GM15510 (cell line): ENCODE results near the gene SCGB1C1.
"Not testable (repeated sequence)": the region's sequence is repeated elsewhere in the genome, so short reads cannot be mapped to it uniquely, and the experiment has no call there.

ENCODE experiments used
- POLR2A ChIP-seq: IDR thresholded peaks from 3 replicates; pipeline ENCODE4 v1.6.1; 2011; ENCODE audit warnings: borderline replicate concordance; ENCODE audit not compliant: insufficient read length; ENCODE audit errors: extremely low read depth

SCGB1C1 gene

DNA sequence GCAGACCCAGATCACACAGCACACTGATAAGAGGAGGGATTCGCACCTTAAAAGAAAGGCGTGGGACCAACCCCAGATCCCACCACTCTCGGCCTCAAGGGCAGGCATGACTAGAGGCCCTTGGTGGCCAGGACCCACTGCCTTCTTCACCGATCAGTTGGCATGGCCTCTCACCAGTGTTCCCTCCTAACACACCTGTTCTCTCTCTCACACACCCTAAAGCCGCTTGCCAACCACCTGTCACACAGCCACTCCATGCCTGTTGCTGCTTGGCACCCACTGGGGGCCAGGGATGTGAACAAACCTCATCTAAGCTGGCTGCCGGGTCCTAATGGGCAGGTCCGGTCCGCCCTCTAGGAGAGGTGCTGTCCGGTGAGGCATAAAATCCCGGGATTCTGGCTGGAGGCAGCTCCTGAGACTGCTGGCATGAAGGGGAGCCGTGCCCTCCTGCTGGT is at the start of gene SCGB1C1:
SCGB1C1 (plus strand) TSS at position 405 of the 455 bp plus-strand sequence; CDS start at position 427, 22 bp downstream.
- not testable (repeated sequence) for TF ChIP-seq POLR2A

DNA sequence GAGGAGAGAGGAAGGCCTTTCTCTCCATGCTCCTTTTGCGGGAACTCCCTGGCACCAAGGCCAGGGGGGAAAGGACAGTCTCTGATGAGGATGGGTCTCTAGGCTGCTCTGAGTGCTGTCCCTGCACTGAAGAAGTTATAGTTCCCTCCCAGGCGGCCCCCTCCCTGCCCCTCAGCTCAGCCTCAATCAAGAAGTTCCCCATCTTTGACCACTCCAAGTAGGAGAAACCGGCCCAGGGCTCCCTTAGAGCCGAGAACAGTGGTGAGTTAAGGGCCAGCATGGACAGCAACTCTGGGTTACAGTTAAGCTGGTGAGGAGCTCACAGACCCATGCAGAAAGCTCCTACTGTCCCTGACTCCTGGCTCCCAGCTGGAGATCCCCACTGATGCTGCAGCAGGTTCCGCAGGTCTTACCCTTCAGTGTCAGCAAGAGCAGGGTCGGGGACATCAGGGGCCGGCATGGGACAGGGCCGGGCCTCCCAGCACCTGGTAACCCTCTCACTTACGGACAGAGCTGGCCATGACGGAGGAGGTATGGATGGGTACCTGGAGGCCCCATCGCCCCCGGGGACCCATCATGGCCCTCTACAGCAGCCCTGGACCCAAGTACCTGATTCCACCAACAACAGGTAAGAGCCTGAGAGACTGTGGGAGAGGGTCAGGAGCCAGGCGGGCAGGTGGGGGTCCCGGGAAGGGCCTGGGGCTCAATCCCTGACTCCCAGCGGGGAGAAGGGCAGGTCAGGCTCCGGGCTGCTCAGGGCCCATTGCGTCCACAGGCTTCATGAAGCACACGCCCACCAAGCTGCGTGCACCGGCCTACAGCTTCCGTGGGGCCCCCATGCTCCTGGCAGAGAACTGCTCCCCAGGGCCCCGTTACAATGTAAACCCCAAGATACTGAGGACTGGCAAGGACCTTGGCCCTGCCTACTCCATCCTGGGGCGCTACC is 4.2 kb downstream of the SCGB1C1 start:
- no peak for TF ChIP-seq POLR2A

DNA sequence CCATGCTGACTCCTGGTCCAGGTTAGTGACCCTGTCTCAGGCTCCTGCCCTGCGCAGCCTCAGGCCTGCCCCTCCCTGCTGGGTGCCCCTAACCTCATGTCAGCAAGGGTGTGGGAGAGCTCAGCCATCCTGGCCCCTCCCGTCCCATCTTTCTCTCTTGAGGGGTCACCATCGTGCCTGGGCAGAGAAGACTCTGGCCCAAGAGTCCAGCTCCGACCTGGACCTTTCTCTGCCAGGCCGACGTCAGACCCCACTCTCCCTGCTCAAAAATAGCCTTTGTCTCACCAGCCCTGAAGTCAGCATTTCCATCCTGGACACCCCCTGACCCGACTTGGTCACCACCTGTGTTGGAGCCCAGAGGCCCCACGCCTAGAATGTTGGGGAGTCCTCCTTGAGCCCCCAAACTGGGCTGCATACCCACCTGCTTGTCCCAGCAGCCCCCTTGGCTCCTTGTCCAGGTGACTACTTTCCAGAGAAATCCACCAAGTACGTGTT is 4.9 kb downstream of the SCGB1C1 start:
- no peak for TF ChIP-seq POLR2A

DNA sequence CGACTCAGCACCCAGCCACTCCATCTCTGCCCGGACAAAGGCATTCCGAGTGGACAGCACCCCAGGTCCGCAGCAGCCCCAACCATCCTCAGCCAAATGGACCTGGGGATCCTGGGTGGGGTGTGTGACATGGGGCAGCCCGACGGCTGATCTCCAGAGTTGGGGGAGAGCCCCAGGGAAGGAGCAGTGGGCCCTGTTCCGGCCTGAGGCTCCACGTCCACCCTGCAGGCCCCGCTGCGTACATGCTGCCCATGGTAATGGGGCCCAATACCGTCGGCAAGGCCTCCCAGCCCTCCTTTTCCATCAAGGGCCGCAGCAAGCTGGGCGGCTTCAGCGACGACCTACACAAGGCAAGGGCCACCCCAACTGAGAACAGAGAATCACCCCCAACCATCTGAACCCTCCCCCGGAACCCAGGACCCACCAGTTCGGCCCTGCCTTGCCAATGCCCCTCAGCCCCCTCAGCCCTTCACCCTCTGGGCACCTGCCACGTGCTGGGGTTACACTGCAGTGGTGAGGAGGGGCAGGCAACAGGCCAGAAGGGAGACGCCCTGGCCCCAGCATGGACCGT is 5.4 kb downstream of the SCGB1C1 start:
- no peak for TF ChIP-seq POLR2A

DNA sequence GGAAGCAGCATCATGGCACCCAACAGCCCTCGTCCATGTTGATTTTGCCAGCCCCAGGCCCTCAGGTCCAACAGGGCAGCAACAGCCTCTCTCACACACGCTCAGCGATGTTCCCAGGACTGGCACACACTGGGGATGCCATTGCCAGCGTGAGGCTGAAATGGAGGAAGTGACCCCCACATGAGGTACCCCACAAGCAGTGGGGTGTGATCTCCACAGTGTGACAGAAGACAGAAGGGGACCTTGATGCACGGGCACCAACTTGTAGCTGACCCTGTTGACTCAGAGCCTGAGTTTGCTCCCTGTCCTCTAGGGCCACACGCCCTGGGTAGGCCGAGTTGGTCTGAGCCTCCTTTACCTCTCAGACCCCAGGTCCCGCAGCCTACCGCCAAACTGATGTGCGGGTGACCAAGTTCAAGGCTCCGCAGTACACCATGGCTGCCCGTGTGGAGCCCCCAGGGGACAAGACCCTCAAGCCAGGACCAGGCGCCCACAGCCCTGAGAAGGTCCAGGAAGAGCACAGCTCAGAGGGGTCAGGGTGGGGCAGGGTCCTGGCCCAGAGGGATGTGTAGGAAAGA is 6.2 kb downstream of the SCGB1C1 start:
- TF ChIP-seq POLR2A, result no peak

DNA sequence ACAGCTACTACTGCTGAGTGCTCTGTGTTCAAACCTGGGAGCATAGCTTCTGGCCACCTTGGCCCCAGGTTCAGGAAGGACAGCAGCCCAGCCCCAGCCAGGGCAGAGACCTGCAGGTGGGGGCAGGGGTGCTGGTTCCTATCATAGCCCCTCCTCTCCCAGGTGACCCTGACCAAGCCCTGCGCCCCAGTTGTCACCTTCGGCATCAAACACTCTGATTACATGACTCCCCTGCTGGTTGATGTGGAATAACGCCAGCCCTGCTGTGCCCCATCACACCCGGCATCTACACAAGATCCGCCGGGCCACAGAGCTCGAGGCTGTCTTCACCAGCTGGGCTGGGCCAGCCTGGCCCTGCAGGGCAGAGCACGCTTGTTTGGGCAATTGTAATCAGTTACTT is 6.9 kb downstream of the SCGB1C1 start:
- TF ChIP-seq POLR2A, result no peak

DNA sequence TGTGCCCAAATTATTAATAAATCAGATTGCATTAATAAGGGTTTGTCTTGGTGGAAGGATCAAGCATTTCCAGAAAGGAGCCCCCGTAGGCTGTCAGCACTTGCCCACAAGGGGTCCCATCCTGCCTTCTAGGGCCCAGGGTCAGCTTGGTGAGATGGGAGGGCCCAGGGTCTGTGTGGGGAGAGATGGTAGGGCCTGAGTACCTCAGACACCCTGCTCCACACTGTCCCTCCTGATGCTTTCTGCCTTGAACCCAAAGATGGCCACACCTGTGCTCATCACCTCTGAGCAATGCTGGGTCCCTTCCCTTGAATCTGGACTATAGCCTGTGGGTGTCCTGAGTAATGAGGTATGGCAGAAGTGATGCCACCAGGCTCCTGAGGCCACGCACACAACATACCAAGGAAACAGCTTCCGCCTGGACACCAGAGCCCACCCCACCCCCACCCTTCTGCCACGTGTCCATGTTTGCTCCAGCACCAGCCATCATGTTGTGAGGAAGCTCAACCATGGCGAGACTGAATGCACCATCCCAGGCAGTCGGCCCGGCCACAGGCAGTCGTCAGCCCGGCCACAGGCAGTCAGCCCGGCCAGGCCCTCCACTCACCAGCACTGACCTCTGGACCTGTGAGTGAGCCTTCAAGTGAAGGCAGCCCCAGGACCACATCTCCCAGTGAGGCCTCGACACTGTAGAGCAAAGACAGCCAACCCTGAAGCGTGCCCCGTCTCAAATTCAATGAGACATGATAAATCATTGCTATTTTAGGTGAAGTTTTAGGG is 7.5 kb downstream of the SCGB1C1 start:
- TF ChIP-seq POLR2A, result no peak

DNA sequence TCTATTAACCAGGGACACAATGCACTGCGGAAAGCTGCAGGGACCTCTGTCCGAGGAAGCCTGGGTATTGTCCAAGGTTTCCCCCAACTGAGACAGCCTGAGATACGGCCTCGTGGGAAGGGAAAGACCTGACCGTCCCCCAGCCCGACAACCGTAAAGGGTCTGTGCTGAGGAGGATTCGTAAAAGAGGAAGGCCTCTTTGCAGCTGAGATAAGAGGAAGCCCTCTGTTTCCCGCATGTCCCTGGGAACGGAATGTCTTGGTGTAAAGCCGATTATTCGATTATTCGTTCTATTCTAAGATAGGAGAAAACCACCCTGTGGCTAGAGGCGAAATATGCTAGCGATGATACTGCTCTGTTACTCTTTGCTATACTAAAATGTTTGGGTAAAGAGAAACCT is 9.1 kb downstream of the SCGB1C1 start:
- no peak for TF ChIP-seq POLR2A

DNA sequence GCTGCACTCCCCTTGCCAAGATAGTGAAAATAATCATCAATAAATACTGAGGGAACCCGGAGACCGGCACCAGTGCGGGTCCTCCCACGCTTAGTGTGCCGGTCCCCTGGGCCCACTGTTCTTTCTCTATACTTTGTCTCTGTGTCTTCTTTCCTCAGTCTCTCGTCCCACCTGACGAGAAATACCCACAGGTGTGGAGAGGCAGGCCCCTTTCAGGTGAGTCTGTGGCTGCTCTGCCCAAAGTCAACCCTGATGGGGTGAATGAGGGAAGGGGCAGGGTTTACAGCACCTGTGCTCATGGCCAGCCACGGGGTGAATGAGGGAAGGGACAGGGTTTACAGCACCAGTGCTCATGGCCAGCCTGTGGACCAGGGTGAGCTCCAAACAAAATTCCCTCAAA is 9.6 kb downstream of the SCGB1C1 start:
- TF ChIP-seq POLR2A, result no peak

DNA sequence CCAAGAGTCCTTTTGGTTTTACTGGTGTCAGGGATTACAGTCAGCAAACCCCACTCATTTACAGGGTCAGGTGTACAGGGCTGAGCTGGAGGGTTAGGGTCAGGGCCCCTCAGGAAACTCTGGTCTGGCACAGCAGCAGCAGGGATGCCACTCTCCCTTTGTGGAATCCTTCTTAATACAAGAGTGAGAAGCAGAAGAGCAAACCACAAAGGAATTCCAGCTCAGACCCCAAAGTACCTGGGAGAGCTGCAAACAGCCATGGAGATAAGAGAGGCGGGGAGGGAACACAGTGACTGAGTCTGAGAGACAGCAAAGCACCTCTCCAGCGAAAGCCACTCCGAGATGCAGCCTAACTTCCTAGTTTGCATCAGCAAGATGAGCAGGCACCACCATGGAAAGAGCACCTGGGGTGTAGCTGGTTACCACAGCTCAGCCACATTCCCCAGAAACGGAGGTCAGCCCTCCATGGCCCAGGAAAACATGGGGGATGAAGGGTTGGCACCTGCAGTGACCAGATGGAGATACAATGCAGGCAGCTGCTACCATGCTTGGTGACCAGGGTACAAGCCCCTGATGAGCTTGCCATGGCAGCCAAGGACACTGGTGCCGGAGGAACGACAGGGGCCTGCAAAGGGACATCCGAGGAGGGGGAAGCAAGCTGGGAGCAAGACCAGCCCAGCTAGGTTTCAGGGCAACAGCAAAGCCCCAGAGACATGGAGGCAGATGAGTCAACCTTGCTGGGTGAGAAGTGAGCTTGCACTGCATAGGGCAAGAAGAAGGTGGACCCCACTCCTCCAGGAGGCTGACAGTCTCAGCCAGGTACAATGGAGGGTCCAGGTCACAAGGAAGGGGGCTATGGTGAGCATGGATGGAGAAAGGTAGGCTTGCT is 10.4 kb downstream of the SCGB1C1 start:
- no peak for TF ChIP-seq POLR2A

DNA sequence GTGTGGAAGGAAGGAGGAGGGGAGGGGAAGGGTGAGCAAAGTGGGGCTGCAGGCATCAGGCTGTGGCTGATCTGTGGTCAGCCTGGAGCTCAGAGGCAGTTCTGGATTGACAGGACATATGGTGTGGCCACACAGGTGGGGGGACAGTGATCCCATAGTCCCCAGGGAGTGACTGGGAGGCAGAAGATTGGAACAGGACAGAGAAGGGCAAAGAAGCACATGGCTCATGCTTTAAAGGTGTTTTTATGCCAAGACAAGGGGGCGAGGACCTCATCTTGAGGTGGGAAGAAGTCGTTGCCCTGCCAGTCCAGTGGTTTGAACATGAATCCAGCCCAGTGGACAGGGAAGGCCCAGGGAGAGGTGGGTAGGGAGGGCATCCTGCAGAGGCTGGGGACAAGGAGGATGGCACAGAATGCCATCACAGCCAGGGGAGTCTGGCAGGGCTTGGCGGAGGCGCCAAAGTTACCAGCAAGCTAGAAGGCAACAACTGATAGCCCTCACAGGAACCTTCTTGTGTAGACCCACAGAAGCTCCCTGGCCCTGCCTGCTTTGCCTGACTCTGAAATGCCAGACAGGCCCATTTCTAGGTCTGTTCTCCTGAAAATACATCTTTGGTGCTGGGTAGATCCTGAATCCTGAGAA is 11.2 kb downstream of the SCGB1C1 start:
- no peak for TF ChIP-seq POLR2A

DNA sequence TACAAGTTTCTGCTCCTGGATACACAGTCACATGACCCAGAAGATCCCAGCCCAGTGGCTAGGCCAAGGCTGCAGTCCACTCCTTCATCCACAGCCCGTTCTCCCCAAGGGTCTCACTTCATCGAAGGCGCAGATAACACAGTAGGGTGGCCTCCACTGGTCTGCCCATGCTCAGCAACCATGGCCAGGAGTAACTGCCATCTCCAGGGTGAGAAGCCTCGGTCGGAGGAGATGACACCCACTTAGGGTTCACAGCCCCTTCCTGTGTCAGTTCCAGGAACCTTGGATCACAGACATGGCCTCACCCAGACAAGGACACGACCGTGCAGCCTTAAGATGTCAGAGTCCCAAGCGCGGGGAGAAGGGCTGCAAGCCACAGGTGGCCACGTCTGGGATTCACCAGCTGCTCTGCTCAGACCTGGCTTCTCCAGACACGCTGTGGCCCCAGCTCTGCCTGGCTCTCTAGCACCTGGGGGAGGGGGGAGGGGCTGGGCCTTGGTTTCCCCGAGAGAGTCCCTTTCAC is 11.8 kb downstream of the SCGB1C1 start:
- TF ChIP-seq POLR2A, result no peak
